T-helper 1 cell treated with Interleukin-12 subunit alpha and Interleukin-12 subunit beta and Interleukin-4 antibody, amounts not matched to agents 30 μg/mL and 1 μg/mL, for 36 hours (primary cell): ENCODE measurements around the gene CFAP299.
"Not testable (repeated sequence)": the region's sequence is repeated elsewhere in the genome, so short reads cannot be mapped to it uniquely, and the experiment has no call there.

Experiments used
- H3K27ac Mint-ChIP-seq: one replicate; pipeline ENCODE4 v1.8.0; 2021; ENCODE audit warnings: mild to moderate bottlenecking, mixed read lengths
- H3K27me3 Mint-ChIP-seq: one replicate; pipeline ENCODE4 v1.8.0; 2021; ENCODE audit warnings: low read depth, mixed read lengths
- H3K36me3 Mint-ChIP-seq: one replicate; pipeline ENCODE4 v1.8.0; 2021; ENCODE audit warnings: low read depth, mixed read lengths
- H3K4me1 Mint-ChIP-seq: one replicate; pipeline ENCODE4 v1.8.0; 2021; ENCODE audit warnings: low read depth, mixed read lengths
- H3K4me3 Mint-ChIP-seq: one replicate; pipeline ENCODE4 v1.8.0; 2021; ENCODE audit warnings: mild to moderate bottlenecking, moderate library complexity, mixed read lengths
- H3K9me3 Mint-ChIP-seq: one replicate; pipeline ENCODE4 v1.8.0; 2021; ENCODE audit warnings: mixed read lengths

The CFAP299 gene

DNA sequence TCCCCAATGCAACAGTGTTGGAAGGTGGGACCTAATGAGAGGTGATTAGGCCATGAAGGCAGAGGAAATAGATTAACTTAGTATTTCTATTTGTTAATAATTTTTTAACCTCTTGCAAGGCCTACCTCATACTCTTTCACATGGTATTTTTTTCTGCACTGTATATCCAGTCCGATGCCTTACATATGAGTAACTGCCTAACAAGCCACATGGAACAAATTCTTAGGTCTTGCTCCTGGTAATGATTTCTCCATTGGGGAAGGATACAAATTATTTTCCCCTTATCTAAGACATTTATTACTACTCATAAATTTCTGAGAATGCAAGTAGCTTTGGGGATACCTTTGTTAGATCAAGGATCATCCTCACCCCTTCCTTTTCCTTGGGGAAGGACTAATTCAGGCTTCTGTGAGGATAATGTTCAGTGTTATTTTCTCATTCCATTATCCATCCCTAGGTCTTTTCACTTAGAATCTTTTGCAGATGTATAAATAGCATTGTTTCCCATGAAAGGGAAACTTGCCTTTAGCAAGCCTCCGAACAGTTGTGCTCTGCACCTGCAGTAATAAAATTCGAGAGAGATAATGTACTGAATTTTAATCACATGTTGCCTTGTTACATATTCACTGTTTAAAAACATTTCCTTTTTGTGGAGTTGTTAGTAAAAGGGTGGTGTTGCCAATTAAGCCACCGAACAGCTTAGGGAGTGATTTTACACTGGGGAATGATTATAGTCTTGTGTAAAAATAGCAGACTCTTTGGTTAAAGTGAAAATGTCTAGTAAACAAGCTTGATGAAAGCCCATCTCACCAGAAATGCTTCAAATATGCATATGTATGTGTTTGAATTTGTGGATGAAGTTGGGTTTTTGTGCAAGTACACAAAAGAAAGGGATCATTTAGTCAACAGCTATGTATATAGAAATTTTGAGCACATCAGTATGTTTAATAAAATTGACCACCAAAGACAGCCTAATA is 89.9 kb downstream of the CFAP299 start:
- Mint-ChIP-seq H3K27ac (no peak overlapping the region), H3K4me1 (peaks cover 3% of the 10 kb centered on the region), H3K4me3 (no peak overlapping the region)

DNA sequence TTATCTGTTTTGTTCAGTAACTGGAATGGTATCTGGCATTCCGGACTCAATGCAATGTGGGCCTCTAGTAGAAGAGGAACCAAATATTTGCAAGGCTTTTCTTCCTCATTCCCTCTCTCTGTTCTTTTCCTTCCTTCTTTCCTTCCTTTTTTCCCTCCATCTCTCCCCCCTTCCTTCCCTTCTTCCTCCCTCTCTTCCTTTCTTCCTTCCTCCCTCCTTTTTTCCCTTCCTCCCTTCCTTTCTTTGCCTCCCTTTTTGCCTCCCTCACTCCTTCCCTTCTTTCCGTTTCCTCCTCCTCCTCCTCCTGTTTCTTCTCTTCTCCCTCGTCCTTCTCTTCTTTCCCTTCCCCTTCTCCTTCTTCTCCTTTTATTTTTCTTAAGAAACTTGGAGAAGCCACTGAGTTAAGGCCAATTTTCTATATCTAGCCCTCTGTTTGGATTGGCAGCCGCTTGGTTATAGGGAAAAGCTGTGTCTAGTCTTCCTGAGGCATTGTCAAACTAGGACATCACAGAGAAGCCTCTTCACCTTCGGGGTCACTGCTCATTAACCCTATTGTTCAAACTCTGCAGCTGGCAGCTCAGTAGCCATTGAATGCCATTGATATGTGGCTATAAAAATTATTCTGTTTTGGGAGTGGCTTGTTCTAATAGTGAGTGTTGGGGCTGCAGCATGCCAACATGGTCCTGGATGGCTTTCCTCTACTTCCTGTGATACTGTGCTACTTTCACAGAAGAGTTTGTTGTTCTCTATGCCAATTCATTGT is 95.9 kb downstream of the CFAP299 start:
- H3K27ac Mint-ChIP-seq: no peak overlapping the region
- H3K4me3 Mint-ChIP-seq: no peak overlapping the region
- H3K27me3 Mint-ChIP-seq: peaks cover 6% of the 10 kb centered on the region
- H3K9me3 Mint-ChIP-seq: no peaks in the 10 kb centered on the region
- no peaks in the 10 kb centered on the region for H3K4me1 Mint-ChIP-seq
- no peaks in the 10 kb centered on the region for H3K36me3 Mint-ChIP-seq

More for the DNA sequence above, 89.9 kb downstream of the CFAP299 start:
- Mint-ChIP-seq H3K27me3 (no peaks in the 10 kb centered on the region), H3K36me3 (no peaks in the 10 kb centered on the region), H3K9me3 (no peaks in the 10 kb centered on the region)

DNA sequence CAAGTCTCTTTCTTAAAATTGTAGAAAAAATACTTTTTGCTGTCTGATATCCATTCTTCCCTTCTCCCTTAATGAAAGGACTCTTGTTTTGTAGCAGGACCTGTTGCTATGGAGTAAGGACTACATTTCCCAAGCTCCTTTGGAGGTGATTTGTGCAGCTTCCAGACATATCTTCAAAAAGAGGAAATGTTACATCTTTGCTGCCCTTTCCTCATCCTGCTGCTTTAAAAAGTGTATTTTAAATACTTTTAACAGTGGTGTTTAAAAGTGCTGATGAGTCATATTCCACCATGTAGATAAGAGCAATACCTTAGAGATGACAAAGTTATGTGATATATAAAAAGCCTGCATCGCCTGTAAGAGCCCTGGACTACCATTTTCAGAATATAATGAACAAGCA is 98.7 kb downstream of the CFAP299 start:
- Mint-ChIP-seq H3K27ac (no peak overlapping the region), H3K4me1 (peaks cover 5% of the 10 kb centered on the region), H3K27me3 (peaks cover 6% of the 10 kb centered on the region), H3K4me3 (no peak overlapping the region), H3K9me3 (peaks cover 3% of the 10 kb centered on the region), H3K36me3 (no peaks in the 10 kb centered on the region)

DNA sequence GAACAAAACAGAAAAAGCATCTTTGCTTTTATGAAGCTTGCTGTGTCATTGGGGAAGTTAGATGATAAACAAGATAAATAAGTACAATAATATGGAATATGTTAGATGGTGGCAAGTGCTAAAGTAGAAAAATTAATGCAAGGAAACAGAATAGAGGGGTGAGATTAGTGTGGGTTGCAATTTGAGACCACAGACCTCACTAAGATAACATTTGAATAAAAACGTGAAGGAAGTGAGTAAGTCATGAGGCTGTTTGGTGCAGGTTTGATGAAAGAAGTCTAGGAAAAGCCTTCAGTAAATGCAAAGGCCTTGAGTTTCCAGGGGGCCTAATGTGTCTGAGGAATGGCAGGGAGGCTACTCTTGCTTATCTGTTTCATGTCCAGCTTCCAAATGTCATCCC is 102.5 kb downstream of the CFAP299 start:
- peaks cover 33% of the 10 kb centered on the region for H3K9me3 Mint-ChIP-seq
- H3K27me3 Mint-ChIP-seq: peaks cover 6% of the 10 kb centered on the region
- H3K4me1 Mint-ChIP-seq: peaks cover 11% of the 10 kb centered on the region
- no peak overlapping the region for H3K4me3 Mint-ChIP-seq
- no peak overlapping the region for H3K27ac Mint-ChIP-seq
- H3K36me3 Mint-ChIP-seq: peaks cover 11% of the 10 kb centered on the region

DNA sequence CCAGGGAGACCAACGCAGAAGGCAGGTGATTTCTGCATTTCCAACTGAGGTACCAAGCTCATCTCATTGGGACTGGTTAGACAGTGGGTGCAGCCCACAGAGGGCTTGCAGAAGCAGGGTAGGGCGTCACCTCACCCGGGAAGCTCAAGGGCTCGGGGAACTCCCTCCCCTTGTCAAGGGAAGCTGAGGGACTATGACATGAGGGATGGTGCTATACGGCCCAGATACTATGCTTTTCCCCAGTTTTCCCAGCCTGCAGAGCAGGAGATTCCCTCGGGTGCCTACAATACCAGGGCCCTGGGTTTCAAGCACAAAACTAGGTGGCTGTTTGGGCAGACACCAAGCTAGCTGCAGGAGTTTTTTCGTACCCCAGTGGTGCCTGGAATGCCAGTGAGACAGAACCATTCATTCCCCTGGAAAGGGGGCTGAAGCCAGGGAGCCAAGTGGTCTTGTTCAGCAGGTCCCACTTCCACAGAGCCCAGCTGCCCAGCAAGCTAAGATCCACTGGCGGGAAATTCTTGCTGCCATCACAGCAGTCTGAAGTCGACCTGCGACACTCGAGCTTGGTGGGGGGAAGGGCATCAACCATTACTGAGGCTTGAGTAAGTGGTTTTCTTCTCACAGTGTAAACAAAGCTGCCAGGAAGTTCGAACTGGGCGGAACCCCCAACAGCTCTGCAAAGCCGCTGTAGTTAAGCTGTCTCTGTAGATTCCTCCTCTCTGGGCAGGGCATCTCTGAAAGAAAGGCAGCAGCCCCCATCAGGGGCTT is 103.9 kb downstream of the CFAP299 start:
- H3K27ac Mint-ChIP-seq, H3K27me3 Mint-ChIP-seq, H3K4me3 Mint-ChIP-seq: not testable (repeated sequence)
- Mint-ChIP-seq H3K4me1 (peaks cover 11% of the 10 kb centered on the region), H3K36me3 (peaks cover 11% of the 10 kb centered on the region), H3K9me3 (peaks cover 36% of the 10 kb centered on the region)

DNA sequence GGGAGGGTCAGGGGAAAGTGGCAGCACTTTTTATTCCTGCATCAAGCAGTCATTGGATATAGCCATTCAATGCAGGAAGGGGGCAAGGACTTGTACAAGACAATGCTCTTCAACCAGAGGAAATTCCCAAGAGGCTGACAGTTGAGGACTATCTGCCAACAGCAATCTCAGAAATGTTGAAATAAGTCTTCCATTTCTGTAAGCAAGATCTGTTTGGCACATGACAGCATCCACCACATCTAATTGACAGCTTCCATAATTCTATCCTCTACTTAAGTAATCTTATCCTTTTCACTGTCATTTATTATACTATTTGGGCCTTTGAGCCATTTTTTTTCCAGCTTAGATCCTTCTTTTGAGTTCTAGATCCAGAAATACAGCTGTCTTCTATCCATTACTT is 110.7 kb downstream of the CFAP299 start:
- Mint-ChIP-seq H3K36me3 (peaks cover 4% of the 10 kb centered on the region), H3K9me3 (peaks cover 27% of the 10 kb centered on the region), H3K4me3 (no peak overlapping the region), H3K27ac (no peak overlapping the region), H3K27me3 (no peaks in the 10 kb centered on the region), H3K4me1 (no peaks in the 10 kb centered on the region)

DNA sequence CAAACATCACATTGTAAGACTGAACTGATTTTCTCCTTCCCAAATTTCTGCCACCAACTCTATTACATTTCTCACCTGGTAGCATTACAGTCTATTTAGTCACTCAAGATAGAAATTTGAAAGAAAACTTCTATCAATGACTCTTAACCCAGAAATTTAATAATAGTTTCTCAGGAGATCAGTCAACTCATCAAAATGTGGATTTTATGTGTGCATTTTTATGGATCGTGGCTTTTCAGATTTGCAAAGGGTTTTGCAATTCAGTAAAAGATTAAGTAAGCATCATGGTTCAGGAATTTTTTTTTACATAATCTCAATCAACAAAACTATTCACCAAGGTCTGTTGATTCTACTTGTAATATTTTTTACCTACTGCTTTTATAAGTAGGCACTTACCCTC is 111.1 kb downstream of the CFAP299 start:
- peaks cover 23% of the 10 kb centered on the region for H3K9me3 Mint-ChIP-seq
- no peak overlapping the region for H3K27ac Mint-ChIP-seq
- H3K4me3 Mint-ChIP-seq: no peak overlapping the region
- peaks cover 4% of the 10 kb centered on the region for H3K36me3 Mint-ChIP-seq
- H3K4me1 Mint-ChIP-seq: no peaks in the 10 kb centered on the region
- no peaks in the 10 kb centered on the region for H3K27me3 Mint-ChIP-seq

DNA sequence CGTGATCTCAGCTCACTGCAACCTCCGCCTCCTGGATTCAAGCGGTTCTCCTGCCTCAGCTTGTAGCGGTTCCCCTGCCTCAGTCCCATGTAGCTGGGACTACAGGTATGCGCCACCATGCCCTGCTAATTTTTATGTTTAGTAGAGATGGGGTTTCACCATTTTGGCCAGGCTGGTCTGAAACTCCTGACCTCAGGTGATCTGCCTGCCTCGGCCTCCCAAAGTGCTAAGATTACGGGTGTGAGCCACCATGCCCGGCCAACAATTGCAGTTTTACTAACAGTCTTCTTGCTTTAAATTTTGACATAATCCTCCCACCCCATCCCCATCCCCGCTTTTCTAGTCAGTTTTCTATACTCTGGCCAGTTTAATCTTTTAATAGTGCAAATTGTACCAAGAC is 112.0 kb downstream of the CFAP299 start:
- Mint-ChIP-seq H3K27me3 (no peaks in the 10 kb centered on the region), H3K36me3 (peaks cover 1% of the 10 kb centered on the region), H3K4me3 (no peak overlapping the region), H3K9me3 (peaks cover 15% of the 10 kb centered on the region), H3K27ac (no peak overlapping the region), H3K4me1 (no peaks in the 10 kb centered on the region)

DNA sequence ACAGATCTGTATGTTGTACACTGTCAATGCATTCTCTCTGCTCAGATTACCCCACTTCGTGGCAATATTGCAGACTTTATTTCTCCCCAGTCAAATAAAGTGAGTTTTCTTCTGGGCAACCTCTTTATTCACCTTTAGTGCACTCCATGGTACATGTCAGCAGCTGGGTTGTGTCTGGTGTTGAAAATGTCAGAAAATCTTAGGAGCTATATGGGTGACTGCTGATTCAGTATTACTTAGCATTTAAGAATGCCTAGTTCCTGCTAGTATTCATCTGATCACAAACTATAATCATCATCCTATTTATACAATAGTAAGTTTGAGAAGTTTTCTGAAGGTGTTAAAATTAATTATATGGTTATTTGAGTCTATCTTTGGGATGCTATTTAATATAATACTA is 112.5 kb downstream of the CFAP299 start:
- Mint-ChIP-seq H3K4me1 (no peaks in the 10 kb centered on the region), H3K36me3 (no peaks in the 10 kb centered on the region), H3K9me3 (peaks cover 11% of the 10 kb centered on the region), H3K4me3 (no peak overlapping the region), H3K27ac (no peak overlapping the region), H3K27me3 (no peaks in the 10 kb centered on the region)

DNA sequence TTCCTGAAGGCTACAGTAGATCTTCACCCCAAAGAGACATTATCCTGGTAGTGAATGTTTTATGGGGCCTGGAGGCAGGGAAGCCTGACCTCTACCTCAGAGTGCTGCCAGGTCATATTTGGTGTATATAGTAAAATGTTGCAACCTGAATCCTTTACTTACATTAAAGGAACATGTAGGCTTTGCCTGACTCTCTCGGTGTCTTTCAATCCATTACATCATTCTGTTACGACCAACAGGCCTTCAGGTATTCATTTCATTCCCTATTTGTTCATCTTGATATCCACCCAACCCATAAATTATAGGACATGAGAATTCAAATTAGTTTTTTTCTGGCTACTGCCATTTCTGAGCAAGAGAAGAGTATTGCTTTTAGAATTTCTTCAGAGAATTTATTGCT is 116.5 kb downstream of the CFAP299 start:
- H3K27me3 Mint-ChIP-seq: no peaks in the 10 kb centered on the region
- H3K9me3 Mint-ChIP-seq: peaks cover 4% of the 10 kb centered on the region
- no peaks in the 10 kb centered on the region for H3K36me3 Mint-ChIP-seq
- H3K4me3 Mint-ChIP-seq: no peak overlapping the region
- H3K27ac Mint-ChIP-seq: no peak overlapping the region
- H3K4me1 Mint-ChIP-seq: no peaks in the 10 kb centered on the region

DNA sequence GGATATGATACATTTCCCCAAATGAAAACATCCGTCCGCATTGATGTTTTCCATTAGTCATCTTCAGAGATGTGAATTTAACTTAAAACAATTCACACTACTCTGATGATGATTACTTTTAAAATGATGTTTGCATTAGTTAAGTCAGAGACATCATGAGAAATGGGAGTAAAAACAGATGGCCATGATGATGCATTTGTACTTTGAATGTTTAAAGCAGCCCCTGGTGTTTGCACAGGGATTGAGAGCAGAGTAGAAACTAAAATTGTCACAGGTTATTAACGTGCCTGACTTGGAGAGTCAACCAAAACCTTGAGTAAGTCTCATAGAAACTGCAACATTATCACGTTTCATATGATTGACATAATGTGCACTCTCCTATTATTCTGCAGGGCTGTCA is 117.2 kb downstream of the CFAP299 start:
- Mint-ChIP-seq H3K27ac (no peak overlapping the region), H3K9me3 (peaks cover 4% of the 10 kb centered on the region), H3K4me1 (no peaks in the 10 kb centered on the region), H3K27me3 (no peaks in the 10 kb centered on the region), H3K36me3 (no peaks in the 10 kb centered on the region), H3K4me3 (no peak overlapping the region)

DNA sequence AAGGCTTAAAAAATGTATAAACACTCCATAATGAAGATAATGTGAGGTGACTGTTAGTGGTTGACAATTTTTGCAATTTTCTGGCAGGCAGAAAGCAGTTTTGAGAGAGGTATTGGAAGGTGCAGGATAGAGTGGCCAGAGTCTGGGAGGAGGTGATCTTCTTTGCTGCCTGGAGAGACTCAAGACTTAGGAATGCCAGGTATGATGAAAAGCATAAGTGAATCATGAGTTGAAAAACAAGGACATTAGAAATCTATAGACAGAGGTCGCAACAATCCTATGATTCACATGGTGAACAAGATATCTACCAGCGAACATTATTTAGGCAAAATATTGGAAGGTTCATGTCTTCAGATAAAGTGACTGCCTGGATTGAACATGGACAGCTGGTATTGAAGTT is 118.5 kb downstream of the CFAP299 start:
- H3K27ac Mint-ChIP-seq: no peak overlapping the region
- no peak overlapping the region for H3K4me3 Mint-ChIP-seq
- no peaks in the 10 kb centered on the region for H3K4me1 Mint-ChIP-seq
- H3K36me3 Mint-ChIP-seq: no peaks in the 10 kb centered on the region
- no peaks in the 10 kb centered on the region for H3K27me3 Mint-ChIP-seq
- H3K9me3 Mint-ChIP-seq: peaks cover 4% of the 10 kb centered on the region

DNA sequence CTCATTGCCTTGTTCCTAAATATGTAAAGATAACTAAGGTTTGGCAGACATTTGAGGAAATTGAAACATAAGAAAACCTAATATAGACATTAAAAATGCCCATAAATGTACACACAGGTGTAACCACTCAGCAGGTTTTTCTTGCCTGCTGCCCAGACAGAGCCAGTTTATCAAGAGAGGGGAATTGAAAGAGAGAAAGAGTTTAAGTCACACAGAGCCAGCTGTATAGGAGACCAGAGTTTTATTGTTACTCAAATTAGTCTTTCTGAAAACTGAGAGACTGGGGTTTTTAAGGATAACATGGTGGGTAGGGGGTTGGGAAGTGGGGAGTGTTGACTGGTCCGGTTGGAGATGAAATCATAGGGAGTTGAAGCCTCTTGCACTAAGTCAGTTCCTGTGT is 119.0 kb downstream of the CFAP299 start:
- H3K27me3 Mint-ChIP-seq: no peaks in the 10 kb centered on the region
- no peaks in the 10 kb centered on the region for H3K4me1 Mint-ChIP-seq
- no peaks in the 10 kb centered on the region for H3K36me3 Mint-ChIP-seq
- H3K4me3 Mint-ChIP-seq: no peak overlapping the region
- H3K9me3 Mint-ChIP-seq: peaks cover 4% of the 10 kb centered on the region
- H3K27ac Mint-ChIP-seq: no peak overlapping the region

DNA sequence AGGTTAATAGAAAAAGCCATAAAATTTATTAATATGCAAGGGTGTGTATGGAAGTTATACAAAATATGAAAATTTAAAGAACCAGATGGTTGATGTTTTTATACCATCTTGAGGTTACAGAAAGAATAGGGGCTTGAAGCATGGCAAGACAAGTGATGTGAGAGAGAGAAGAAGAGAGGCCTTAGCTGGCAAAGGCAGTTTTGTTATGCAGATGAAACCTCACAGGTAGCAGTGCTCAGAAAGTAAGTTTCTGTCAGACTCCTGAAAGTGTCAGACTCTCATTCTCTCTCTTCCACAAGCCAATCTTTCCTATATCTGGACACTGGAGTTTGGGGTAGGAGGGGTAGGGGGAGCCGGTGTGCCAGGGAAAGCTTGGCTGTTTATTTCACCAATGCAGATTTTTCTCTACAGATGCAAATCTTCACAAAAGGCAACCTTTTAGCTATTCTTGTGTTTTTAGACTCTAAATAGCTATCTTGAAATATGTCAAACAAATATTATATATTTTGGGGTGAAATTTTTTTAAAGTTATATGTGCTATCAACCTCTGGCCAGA is 124.5 kb downstream of the CFAP299 start:
- H3K27me3 Mint-ChIP-seq: no peaks in the 10 kb centered on the region
- H3K36me3 Mint-ChIP-seq: peaks cover 3% of the 10 kb centered on the region
- H3K27ac Mint-ChIP-seq: no peak overlapping the region

More for the DNA sequence above, 124.5 kb downstream of the CFAP299 start:
- Mint-ChIP-seq H3K4me3 (no peak overlapping the region), H3K4me1 (peaks cover 7% of the 10 kb centered on the region), H3K9me3 (peaks cover 12% of the 10 kb centered on the region)
